MM.1S (cell line): Measurements from ENCODE around the gene DDAH2.

Source experiments
- DNase-seq: peaks from one replicate; pipeline ENCODE4 v3.0.0-alpha.2; 2015
- H2AFZ ChIP-seq: fragments of 300-600 bp; sonication (generic); 2 replicates; pipeline ENCODE4 v1.6.0; 2016; ENCODE audit warnings: antibody characterized with exemption, low read length
- H3F3A ChIP-seq: fragments of 300-600 bp; sonication (generic); 2 replicates; pipeline ENCODE4 v1.6.1; 2016; ENCODE audit warnings: mild to moderate bottlenecking, antibody characterized with exemption, low read length, moderate library complexity, mixed read lengths; ENCODE audit not compliant: insufficient read depth
- H3K27ac ChIP-seq: fragments of 300-600 bp; sonication (generic); 2 replicates; pipeline ENCODE4 v1.5.1; 2016; ENCODE audit warnings: mild to moderate bottlenecking, low read length
- H3K27me3 ChIP-seq: fragments of 300-600 bp; sonication (generic); replicated peaks from 2 replicates; pipeline ENCODE4 v1.6.0; 2016; ENCODE audit warnings: low read length; ENCODE audit not compliant: insufficient read depth
- H3K36me3 ChIP-seq: fragments of 300-600 bp; sonication (generic); replicated peaks from 2 replicates; pipeline ENCODE4 v1.6.1; 2016; ENCODE audit warnings: mild to moderate bottlenecking, low read length, mixed read lengths; ENCODE audit not compliant: insufficient read depth
- H3K4me1 ChIP-seq: fragments of 300-600 bp; sonication (generic); 2 replicates; pipeline ENCODE4 v1.6.1; 2016; ENCODE audit warnings: low read length, mixed read lengths
- H3K4me2 ChIP-seq: fragments of 300-600 bp; sonication (generic); 2 replicates; pipeline ENCODE4 v1.6.0; 2016; ENCODE audit warnings: low read depth, low read length
- H3K4me3 ChIP-seq: fragments of 300-600 bp; sonication (generic); 2 replicates; pipeline ENCODE4 v1.5.1; 2016; ENCODE audit warnings: low read length, mixed read lengths
- H3K79me2 ChIP-seq: fragments of 300-600 bp; sonication (generic); 2 replicates; pipeline ENCODE4 v1.6.1; 2016; ENCODE audit warnings: mixed run types, low read length, mixed read lengths
- H3K9ac ChIP-seq: fragments of 300-600 bp; sonication (generic); 2 replicates; pipeline ENCODE4 v1.6.1; 2016; ENCODE audit warnings: low read length, mixed read lengths
- H3K9me2 ChIP-seq: fragments of 300-600 bp; sonication (generic); replicated peaks from 2 replicates; pipeline ENCODE4 v1.6.1; 2016; ENCODE audit warnings: mild to moderate bottlenecking, low read length, mixed read lengths; ENCODE audit not compliant: insufficient read depth
- H3K9me3 ChIP-seq: fragments of 300-600 bp; sonication (generic); replicated peaks from 2 replicates; pipeline ENCODE4 v1.6.1; 2016; ENCODE audit warnings: mild to moderate bottlenecking, low read length, mixed read lengths; ENCODE audit not compliant: insufficient read depth
- H4K20me1 ChIP-seq: fragments of 300-600 bp; sonication (generic); 2 replicates; pipeline ENCODE4 v1.6.1; 2016; ENCODE audit warnings: mild to moderate bottlenecking, low read length, moderate library complexity, mixed read lengths; ENCODE audit not compliant: insufficient read depth
- CTCF ChIP-seq: fragments of 300-600 bp; sonication (generic); IDR thresholded peaks from 2 replicates; pipeline ENCODE4 v1.5.1; 2016; ENCODE audit warnings: antibody characterized with exemption, low read length, mixed read lengths
- EZH2 ChIP-seq: fragments of 300-600 bp; sonication (generic); optimal IDR thresholded peaks from 2 replicates; pipeline ENCODE3; 2017; ENCODE audit warnings: low read depth, mild to moderate bottlenecking, antibody characterized with exemption, low read length, mixed read lengths
- EZH2phosphoT487 ChIP-seq: fragments of 300-600 bp; sonication (generic); IDR thresholded peaks from 2 replicates; pipeline ENCODE4 v1.6.1; 2018; ENCODE audit warnings: antibody characterized with exemption, low read length

DDAH2 gene

GRCh38 chr6:31692353-31692752 lies 36.7 kb downstream of the DDAH2 start:
- H3K27me3 ChIP-seq: no peaks in the 10 kb centered on the region
- no peaks in the 10 kb centered on the region for H3F3A ChIP-seq
- H3K27ac ChIP-seq: no peak overlapping the region
- TF ChIP-seq EZH2phosphoT487 (no peak), CTCF (no peak), EZH2 (no peak)
- H2AFZ ChIP-seq: no peak overlapping the region
- no peaks in the 10 kb centered on the region for H3K4me1 ChIP-seq
- H3K4me2 ChIP-seq: no peak overlapping the region
- H3K36me3 ChIP-seq: no peaks in the 10 kb centered on the region
- H4K20me1 ChIP-seq: no peaks in the 10 kb centered on the region
- no peaks in the 10 kb centered on the region for H3K9me3 ChIP-seq
- no peaks in the 10 kb centered on the region for H3K9me2 ChIP-seq
- no peak overlapping the region for H3K4me3 ChIP-seq
- 0 out of 2 replicates have a peak, but pooled peaks cover under 1% of the 10 kb centered on the region for H3K79me2 ChIP-seq
- no peak overlapping the region for H3K9ac ChIP-seq
- DNase-seq: no peak

GRCh38 chr6:31691564-31692108 lies 37.5 kb downstream of the DDAH2 start:
- no peaks in the 10 kb centered on the region for H4K20me1 ChIP-seq
- no peaks in the 10 kb centered on the region for H3K9me2 ChIP-seq
- no peak overlapping the region for H3K9ac ChIP-seq
- no peak for TF ChIP-seq EZH2
- H3K4me1 ChIP-seq: no peaks in the 10 kb centered on the region
- no peak overlapping the region for H3K27ac ChIP-seq
- H3F3A ChIP-seq: no peaks in the 10 kb centered on the region
- H3K79me2 ChIP-seq: no peaks in the 10 kb centered on the region
- H2AFZ ChIP-seq: no peak overlapping the region
- no peak overlapping the region for H3K4me2 ChIP-seq
- no peak for DNase-seq
- H3K27me3 ChIP-seq: no peaks in the 10 kb centered on the region
- H3K4me3 ChIP-seq: no peak overlapping the region
- H3K36me3 ChIP-seq: no peaks in the 10 kb centered on the region
- no peaks in the 10 kb centered on the region for H3K9me3 ChIP-seq

GRCh38 chr6:31691078-31691463 lies 38.0 kb downstream of the DDAH2 start:
- no peaks in the 10 kb centered on the region for H3K4me1 ChIP-seq
- H3K9ac ChIP-seq: no peak overlapping the region
- H2AFZ ChIP-seq: no peak overlapping the region
- H4K20me1 ChIP-seq: no peaks in the 10 kb centered on the region
- TF ChIP-seq EZH2phosphoT487: no peak
- no peak for TF ChIP-seq CTCF
- TF ChIP-seq EZH2: no peak
- H3K9me2 ChIP-seq: no peaks in the 10 kb centered on the region
- no peak for DNase-seq
- H3K79me2 ChIP-seq: no peaks in the 10 kb centered on the region
- H3K36me3 ChIP-seq: no peaks in the 10 kb centered on the region
- no peaks in the 10 kb centered on the region for H3K27me3 ChIP-seq
- H3F3A ChIP-seq: no peaks in the 10 kb centered on the region
- H3K27ac ChIP-seq: no peak overlapping the region
- no peaks in the 10 kb centered on the region for H3K9me3 ChIP-seq
- H3K4me2 ChIP-seq: no peak overlapping the region
- H3K4me3 ChIP-seq: no peak overlapping the region

- H2AFZ ChIP-seq: no peak overlapping the region
- H3K27ac ChIP-seq: no peak overlapping the region
- H3K27me3 ChIP-seq: no peaks in the 10 kb centered on the region
- H3K9me2 ChIP-seq: no peaks in the 10 kb centered on the region
- no peaks in the 10 kb centered on the region for H3K79me2 ChIP-seq
- TF ChIP-seq CTCF (no peak), EZH2phosphoT487 (no peak)
- H3K4me3 ChIP-seq: no peak overlapping the region
- DNase-seq: no peak
- no peaks in the 10 kb centered on the region for H3K4me1 ChIP-seq
- H3K9ac ChIP-seq: no peak overlapping the region
- H4K20me1 ChIP-seq: no peaks in the 10 kb centered on the region
- no peaks in the 10 kb centered on the region for H3K36me3 ChIP-seq
- H3K4me2 ChIP-seq: no peak overlapping the region
- no peaks in the 10 kb centered on the region for H3F3A ChIP-seq
- H3K9me3 ChIP-seq: no peaks in the 10 kb centered on the region
Observed at GRCh38 chr6:31690231-31691077, 38.6 kb downstream of the DDAH2 start.
